LNCAP (cell line): Measurements from ENCODE around the gene BCLAF3.

Experiments used
- TF ChIP-seq, protein P1 (sequence below): fragments of 450-650 bp; IDR thresholded peaks from 2 replicates; pipeline ENCODE4 v1.5.1; 2017; ENCODE audit warnings: mild to moderate bottlenecking

The BCLAF3 gene

DNA sequence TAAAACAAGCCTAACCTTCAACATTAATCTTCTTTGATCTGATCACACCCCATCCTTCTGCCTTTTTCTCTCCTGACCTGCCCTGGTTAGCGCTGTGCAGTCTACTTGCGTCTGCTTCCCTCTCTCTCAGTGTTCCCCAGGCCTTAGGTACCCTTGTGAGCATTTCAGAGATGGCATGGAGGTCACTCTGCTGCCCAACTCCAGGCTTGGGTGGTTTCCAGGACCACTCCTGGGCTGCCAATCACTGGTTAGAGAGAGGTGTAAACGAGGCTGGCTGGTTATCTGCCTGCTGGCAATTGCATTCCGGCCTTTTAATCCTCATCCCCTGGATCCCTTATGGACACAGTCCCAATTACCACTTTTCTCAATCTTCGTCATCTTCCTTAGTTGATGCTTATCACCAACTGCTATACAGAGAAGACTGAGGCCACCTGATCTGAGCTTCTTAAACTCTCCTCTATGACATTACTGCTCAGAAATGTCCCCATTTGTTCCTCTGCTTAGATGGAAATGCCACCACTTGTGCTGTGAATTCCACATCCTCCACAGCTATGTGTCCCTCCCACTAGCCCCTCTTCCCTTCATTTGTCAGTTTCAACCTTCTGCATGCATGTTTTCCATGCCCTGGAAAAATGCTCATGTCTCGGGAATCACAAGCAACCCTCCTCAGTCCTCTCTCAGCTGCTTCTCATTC is 29.0 kb upstream of the BCLAF3 start:
- TF ChIP-seq, protein P1, sequence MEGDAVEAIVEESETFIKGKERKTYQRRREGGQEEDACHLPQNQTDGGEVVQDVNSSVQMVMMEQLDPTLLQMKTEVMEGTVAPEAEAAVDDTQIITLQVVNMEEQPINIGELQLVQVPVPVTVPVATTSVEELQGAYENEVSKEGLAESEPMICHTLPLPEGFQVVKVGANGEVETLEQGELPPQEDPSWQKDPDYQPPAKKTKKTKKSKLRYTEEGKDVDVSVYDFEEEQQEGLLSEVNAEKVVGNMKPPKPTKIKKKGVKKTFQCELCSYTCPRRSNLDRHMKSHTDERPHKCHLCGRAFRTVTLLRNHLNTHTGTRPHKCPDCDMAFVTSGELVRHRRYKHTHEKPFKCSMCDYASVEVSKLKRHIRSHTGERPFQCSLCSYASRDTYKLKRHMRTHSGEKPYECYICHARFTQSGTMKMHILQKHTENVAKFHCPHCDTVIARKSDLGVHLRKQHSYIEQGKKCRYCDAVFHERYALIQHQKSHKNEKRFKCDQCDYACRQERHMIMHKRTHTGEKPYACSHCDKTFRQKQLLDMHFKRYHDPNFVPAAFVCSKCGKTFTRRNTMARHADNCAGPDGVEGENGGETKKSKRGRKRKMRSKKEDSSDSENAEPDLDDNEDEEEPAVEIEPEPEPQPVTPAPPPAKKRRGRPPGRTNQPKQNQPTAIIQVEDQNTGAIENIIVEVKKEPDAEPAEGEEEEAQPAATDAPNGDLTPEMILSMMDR = no peak

DNA sequence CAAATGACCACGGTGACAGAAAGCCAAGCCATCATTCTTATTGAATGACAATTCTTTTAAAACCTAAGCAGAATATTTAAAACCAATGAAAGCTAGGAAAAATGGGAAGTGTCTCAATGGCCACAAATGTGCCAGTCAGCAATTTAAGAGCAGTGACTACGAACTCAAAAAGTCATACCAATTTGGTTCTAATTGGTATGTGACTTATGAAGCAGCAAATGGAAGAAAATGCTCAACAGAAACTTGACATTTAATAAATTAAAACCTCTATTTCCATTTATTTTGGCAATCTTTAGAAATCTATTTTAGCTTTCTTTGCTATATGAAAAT is 25.7 kb upstream of the BCLAF3 start:
- TF ChIP-seq, protein P1 = no peak

DNA sequence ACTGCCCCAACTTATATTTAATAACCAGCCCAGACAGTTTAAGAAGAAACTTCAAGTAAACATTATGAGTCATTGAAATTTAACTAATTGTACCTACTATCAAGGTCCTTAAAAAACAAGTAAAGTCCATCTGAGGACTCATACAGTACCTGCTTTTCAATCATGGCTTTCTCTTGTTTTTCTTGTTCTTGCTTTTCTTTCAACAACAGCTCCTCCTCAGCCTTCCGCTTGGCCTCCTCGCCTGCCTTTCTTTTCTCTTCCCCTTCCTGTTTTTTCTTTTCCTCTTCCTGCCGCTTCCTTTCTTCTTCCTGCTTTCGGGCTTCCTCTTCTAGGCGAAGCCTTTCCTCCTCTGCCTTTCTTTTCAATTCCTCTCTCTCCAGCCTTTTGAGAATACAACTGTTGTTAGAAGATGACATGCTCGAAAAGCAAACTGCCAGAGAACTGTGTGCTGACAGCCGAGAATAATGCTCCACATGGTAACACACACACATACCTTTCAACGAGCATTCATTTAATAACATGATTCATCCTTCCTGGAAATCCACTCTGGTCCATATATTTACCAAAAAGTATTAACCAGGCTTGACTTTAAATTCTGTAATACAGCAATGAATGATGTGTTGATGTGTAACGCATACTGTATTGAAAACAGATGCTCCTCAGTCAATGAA is 25.2 kb upstream of the BCLAF3 start:
- TF ChIP-seq, protein P1 = no peak

DNA sequence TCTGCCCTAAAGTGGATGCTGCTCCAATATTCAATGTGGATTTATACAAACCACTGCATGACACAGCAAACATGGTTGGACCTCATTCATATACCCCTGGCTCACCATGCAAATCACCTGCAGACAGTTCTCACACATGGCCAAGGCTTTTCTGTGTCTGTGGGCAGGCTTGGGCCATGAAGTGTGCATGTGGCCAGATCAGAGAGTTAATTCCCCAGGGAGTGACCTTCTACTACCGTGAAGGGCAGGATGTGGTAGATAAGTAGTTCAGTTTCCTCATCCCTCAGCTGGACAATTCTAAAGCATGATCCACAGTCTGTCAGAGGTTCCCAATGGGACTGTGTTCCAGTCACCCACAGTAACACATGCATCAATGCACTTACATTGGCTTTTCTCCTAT is 24.6 kb upstream of the BCLAF3 start:
- TF ChIP-seq, protein P1 = no peak

DNA sequence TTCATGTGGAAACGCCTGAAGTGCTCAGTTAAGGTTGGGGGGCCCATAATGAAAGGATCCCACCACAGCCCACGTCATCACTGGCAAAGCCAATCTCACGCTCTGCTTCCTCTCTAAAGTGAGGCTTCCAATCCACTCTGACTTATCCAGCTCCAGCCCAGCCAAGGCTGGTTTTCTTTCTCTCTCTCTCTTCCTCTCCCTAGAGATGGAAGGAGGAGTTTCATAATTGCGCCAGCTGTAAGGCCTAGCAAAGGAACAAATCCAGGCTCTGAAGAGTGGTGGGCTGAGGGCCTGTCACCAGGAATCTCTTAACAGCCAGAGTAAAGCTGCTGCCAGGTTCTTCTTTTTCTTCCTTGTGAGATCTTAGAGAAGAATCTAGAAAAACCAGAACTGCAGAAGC is 20.7 kb upstream of the BCLAF3 start:
- TF ChIP-seq, protein P1 = no peak

DNA sequence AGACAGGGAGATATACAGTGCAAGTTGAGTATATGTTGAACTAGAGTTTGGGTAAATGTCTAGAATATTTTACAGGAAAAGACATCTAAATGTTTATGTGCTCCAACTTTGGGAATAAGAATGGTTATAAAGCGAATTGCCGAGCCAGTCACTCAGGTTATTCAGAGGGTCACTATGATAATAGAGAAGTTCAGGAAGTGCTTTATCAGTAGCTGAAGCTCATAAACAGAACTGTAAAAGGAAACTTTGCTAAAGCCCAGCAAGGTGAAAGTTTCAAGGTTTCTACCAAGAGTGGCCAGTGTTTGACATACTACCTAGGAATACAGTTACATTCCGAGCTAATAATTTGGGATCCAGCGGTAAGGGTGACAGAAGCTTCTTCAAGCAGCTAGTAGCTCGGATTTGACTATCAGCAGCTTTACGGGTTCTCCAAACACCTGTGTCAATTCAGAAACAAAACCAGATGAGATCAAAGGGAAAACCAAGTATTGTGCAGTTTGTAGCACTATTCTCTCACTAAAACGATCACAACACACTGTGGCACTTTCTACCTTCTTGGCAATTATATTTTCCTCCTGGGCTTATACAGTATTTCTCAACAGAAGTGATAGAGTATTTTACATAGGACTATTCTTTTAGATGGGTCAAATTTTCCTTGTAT is 17.2 kb upstream of the BCLAF3 start:
- TF ChIP-seq, protein P1 = no peak

DNA sequence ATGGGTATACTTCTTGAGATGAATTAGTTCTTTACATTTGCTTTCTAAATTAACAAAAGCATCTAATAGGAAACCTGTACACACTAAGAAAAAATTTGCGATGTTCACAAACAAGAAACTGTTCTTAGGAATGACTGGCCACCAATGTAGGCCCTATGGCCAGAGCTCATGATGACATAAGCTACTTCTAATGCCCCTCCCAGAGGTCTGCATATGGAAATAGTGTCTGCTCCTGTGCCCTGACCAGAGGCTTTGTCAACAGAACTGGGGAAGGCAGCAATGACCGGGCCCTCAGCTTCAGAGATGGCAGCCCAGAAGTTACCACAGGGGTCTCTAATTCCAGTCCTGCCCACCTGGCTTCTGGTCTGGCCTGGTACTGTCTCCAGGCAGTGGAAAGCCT is 15.0 kb upstream of the BCLAF3 start:
- TF ChIP-seq, protein P1 = no peak
